ENCODE data around the gene BBX.
A peak's percentile ranks its signal among the peaks of the same experiment; 100 is the strongest.

The BBX gene

DNA sequence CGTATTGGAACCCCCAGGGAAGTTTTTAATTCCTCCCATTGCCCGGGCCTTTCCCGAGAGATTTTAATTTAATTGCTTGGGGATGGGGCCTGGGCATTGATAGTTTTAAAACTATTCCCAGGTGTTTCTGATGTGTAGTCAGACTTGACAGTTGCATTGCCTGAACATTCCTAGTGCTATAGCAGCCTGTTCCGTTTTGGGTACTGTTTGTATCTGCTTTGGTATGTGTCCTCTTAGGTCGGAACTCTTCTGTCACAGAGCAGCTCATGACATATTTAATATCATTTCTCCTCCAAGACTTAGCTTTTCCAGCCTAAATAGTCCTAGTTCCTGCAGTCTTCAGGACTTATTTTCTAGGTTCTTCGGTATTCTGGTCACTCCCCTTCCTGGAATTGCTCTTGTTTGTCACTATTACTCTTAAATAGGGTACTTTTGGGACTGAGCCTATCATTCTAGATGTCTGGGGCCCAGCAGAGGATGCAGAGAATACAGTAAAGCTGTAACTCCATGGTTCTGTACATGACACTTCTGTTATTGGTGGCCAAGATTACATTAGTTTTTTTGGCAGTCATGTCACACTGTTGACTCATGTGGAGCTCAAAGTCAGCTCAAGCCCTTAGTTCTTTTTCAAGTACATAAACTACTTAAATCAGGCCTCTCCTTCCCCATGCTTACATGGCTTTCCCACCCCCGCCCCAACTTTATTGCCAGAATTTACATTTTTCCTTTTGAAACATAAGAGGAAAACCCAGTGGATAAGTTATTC lies 81.5 kb downstream of the BBX start:
- ATAC-seq: peak in 1 of 2 donors; percentile 27

DNA sequence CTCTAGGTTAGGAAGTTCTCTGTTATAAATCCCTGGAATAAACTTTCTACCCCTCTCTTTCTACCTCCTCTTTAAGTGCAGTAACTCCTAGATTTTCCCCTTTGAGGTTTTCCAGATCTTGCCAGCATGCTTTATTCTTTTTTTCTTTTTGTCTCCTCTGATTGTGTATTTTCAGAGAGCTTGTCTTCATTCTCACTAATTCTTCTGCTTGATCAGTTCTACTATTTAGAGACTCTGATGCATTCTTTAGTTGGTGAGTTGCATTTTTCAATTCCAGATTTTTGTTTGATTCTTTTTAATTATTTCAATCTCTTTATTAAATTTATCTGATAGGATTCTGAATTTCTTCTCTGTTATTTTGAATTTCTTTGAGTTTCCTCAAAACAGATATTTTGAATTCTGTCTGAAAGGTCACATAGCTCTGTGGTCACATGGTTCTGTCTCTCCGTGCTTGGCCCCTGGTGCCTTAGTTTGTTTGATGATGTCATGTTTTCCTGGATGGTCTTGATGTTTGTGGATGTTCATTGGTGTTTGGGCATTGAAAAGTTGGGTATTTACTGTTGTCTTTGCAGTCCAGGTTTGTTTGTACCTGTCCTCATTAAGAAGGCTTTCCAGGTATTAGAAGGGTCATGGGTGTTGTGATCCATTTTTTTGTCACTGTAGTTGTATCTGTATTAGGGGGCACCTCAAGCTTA lies 89.2 kb downstream of the BBX start:
- no peak for ATAC-seq

DNA sequence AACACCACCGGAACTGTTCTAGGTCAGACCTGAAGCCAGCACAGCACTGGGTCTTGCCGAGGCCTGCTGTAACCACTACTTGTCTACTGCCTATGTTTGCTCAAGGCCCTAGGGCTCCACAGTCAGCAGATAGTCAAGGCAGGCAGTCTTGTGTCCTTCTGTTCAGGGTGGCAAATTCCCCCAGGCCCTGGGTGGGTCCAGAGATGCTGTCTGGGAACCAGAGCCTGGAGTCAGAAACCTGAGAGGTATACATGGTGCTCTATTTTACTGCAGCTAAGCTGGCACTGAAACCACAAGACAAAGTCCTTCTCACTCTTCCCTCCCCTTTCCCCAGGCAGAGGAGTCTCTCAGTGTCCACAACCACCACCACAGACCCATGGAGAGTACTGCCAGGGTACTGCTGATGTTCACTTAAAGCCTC lies 89.9 kb downstream of the BBX start:
- no peak for ATAC-seq

DNA sequence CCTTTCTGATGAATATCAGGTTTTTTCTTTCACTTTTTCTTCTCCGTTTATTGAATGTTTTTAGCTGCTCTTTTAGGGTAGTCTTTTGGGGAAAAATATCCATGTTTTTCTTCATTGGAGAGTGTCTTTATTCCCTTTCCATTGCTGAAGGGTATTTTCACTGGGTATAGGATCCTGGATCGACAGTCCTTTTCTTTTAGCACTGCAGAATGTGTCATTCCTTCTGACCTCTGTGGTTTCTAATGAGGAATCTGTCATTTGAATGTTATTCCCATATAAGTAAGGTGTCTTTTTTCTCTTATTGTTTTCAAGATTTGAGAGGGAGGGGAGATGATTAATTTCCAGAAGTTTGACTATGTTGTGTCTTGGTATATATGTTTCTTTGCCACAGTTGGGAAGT lies 96.8 kb downstream of the BBX start:
- no peak for ATAC-seq

DNA sequence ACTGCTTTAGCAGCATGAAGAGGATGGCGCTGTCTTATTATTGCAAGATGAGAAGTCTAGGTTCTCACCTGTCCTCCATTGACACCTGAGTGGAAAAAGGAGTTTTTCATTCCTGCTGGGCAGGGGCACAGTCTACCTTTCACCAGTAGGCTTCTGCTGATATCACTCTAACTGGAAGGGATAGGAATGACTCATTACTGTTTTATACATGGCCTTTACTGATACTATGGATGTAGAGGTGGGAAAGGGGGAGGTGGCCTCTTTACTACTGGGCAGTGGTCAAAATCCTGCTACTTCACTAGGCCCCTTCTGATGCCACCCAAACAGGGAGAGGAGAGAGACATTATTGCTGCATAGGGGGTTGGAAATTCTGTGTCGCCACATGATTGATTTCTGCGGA lies 97.8 kb downstream of the BBX start:
- ATAC-seq: no peak

DNA sequence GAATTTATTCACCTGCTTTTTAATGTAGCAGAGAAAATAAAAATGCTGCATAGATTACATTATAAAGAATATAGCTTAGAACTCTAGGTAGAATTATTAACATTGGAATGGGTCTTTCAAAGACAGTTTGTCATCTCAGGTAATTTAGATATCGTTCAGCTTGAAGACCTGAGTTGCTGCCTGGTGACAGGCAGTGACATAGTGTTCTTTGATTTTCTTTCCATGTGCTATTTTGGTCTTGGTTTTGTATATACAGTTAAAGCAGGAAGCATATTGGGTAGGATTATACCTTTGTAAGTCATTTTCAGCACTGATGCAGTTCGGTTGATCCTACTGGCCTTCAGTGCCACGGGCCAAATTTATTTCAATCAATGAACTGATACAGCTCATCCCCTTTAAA lies 98.7 kb downstream of the BBX start:
- no peak for ATAC-seq

DNA sequence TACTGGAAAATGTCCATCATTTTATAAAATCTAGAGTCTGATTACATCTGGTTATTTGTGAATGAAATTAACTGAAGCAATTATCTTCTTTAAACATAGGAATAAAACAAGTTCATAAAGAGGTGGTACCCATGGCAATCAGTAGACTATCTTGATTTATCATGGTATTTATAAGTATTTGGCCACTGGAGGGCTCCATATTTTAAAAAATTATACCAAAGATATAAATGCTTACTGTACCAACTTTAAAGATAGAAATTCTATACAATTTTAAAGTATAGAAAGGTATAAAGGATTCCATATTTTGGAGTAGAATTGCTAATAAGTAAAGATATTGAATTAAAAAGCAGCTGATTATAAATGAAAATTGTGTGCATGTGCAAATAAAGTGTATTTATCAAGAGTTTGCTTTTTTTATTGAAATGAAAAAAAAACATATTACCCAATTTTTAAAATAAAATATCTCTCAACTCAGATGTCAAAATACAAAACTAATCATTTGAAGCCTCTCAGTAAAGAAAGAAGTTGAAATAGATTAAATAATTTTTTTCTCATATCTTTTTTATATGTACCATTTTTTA lies 105.3 kb downstream of the BBX start:
- no peak for ATAC-seq

DNA sequence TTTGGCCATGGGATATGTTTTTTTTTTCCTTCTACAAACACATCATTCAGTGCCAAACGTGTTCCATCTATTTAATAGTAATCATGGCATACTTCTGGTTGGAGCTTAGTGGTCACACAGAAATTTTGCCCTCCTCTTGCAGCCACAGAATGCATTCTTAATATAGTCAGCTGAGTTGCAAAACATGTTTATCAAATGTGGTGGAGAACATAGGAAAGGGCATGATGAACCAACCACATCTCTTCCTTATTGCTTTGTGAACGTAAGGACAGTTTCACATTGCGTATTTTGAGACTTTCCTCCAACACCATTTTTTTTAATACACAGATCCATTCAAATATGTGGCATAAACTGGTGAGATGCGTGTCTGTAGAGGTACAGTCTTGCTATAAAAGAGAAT lies 106.8 kb downstream of the BBX start:
- no peak for ATAC-seq

DNA sequence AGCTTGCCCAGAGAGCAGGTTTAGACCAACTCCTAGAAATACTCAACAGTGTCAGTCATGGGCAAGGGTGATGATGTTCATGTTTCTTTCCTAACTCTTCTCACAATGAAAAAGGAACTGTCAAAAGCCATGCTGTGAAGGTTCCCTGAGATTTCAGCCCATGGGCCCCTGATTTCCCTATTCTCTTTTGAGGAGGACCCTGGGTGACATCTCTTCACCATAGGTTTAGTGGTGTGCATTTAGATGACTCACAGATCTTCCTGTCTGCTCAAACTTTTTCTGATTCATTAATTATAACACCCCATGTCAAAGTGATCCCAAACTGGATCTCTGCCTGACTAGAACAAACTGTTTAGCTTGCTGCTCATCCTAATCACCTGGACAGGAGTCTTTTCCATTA lies 108.0 kb downstream of the BBX start:
- ATAC-seq: peak in 1 of 2 donors; percentile 53

DNA sequence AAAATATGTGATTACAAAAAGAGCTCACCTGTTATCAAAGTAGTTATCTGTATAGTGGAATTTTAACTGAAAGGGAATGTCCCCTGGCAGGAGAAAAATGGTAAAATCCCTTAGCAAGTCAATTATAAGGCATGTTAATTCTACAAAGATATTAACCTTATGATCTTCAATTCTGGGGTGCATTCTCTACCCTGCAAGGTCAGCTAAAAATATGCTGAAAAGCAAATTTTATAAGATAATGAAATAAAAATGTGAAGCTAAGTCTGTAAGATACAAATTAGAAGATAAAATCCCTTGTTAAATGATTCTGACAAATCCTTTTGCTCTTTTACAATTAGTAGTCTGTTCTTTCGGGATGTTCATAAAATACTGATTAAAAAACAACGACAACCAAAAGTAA lies 109.8 kb downstream of the BBX start:
- ATAC-seq: no peak

DNA sequence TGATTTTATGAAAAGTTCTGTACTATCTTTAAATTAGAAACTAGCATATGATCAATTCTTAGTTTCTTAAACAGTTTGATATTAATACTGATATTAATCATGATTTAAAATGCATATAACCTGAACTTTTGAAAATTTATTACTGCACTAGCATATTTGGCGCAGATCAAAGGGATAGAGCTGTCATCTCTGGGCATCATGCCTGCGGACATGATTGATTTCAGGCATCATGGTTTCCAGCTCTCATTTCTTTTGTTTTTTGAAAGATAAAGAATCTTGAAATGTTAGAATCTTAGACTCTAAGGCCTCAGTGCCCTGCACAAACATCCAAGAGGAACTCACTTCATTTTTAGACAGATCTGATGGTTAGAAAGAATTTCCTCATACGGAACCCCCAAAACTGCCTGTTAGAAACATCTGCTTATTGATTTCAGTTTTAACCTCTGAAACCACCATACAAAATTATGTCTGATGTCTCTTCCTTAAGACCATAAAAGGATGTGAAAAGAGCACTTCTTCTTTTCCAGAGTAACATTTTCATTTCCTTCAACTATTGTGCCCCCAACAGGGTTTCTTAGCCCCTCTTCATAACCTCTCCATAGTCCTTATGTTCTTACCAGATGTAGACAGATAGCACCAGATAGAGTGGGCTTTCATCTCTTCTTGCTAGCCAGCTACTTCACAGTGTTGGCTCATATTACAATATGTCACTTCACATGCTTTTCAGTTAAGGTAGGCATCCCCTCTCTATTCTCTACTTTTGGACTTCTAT lies 110.8 kb downstream of the BBX start:
- ATAC-seq: peak in 1 of 2 donors; percentile 17

DNA sequence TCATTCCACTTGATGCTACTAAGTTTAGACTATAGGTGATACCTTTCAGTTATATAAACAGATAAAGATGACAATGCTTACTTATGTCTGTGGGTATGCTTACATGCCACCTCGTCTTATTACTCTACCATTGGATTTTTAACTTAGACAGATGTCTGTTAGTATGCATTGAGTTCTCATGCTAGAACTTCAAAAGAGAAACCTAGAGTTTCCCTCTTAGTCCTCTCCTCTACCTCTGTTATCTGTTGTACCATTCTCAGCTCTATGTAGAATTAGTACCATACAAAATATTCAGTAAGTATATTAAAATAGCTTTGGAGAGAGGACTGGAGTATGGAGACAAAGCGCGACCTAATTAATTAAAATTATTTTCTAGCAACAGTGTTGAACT lies 111.3 kb downstream of the BBX start:
- ATAC-seq: no peak

DNA sequence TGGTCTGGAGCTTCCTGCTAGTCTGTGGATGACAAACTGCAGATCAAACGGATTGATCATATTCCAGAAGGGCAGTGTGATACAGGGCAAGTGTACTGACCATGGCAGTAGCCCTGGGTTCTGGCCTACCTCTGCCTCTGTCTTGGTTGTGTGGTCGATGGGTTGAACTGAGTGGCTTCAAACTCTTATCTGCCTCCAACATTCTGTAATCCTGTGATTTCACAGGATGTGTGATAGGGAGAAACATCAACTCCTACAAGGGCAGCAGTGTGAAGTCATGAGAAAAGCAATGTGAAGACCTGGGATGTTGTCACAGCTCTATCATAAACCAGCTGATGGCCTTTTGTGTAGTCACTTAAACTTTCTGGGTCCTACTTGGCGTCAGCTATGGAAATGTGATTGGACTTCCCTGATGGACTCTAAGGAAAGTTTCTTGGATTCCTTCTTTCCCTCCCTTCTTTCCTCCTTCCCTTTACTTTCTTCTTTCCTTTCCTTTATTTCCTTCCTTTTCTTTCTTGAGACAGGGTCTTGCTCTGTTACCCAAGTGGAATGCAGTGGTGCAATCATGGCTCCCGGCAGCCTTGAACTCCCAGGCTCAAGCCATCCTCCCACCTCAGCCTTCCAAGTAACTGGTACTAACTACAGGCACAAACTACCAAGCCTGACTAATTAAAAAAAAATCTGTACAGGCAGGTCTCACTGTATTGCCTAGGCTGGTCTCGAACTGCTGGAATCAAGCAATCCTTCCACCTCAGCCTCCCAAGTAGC lies 114.8 kb downstream of the BBX start:
- ATAC-seq: no peak

DNA sequence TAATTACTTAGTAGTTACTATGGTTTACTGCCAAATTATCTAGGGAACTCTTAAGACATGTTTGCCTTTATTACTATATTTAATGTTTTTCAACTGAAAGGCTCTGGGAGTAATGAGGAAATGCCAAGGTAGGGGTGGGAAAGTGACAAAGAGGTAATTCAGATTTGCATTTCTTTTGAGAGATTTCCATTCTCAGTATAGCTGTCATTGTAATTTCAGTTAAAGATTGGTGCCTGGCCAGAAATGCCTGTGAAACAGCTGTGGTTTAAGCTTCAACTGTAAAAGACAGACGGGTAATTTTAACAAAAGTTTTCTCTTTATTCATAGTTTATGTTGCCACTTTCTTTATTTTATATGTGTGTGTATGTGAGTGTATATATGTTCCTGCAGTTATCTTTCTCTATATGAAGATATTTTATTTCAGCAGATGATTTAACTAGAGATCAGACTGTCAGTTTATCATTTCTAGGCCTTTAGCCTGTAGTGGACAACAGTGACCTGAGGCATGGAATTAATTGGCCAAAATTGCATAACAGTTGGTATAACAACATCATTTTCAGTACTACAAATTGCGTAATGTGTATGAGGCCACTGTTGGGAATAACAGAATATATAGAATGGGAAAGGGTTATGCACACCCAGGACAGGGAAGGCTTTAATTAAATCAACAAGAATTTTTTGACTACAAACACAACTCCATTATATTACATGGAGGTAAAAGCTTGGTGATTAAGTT lies 119.0 kb downstream of the BBX start:
- ATAC-seq: no peak

DNA sequence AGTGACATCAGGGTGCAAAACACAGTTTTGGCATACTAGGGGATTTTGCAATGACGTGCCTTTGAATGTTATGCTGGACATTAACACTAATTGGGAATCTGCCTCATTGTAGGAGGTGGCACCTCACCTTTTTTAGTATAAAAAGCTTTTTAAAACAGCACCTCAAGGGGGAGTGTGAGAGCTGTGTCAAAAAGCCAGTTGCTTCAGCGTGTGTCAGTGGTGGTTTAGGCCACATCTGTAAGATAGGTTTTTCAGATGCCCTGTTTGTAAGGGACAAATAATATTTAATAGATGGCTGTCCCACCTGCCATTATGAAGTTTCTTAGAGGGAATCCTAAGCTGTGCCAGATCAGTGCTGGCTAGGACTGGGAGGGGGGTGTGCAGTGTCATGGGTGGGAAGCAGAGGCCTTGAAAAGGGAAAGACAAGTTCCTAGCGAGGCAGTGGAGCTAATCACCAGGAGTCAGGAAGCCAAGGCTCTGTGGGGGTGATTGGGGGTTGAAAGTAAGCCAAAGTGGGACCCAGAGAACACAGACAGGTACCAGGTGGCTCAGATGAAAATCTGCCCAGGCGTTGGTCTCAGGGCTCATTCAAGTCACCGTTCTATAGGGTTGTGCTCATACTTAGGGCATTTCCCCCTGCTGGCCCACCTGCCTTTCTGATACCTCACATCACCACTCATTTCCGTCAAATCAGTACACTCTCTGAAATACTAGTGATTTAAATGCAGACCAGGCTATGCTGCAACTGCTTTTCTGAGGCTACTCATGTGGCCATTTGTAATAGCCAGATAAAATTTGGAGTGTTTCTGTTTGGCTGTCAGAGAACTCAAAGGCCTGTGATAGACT lies 120.5 kb downstream of the BBX start:
- peak in 1 of 2 donors; percentile 9 for ATAC-seq

DNA sequence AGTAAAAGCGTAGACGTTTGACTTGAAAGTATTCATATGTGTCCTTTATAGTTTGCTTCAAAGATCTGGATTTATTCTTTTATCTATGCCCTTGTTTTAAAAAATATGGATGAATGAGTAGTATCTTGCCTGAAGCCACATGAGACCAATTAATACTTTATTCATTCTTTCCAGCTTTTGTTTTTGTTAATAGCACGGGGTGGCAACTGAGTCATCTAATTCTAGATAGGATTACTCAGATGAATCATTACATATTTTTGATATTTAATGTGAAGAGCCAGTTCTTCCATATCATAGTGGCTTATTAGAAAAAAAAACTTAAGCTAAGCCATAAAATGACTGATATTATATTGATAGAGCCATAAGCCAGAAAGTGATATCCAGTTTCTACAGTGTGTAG lies 121.9 kb downstream of the BBX start:
- peak; percentile 68 to 70 for ATAC-seq

DNA sequence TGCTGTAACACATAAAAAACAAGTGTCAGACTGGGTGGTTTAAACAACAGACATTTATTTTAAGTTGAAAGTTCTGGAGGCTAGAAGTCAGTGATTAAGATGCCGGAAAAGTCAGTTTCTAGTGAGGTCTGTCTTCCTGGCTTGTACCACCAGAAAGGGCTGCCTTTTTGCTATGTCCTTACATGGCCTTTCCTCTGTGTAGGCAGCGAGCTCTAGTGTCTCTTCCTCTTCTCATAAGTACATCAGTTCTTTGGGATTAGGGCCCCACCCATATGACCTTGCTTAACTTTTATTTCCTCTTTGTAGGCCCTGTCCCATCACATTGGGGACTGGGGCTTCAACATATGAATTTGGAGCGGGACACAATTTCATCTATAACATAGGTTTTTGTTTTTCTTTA lies 128.0 kb downstream of the BBX start:
- no peak for ATAC-seq

DNA sequence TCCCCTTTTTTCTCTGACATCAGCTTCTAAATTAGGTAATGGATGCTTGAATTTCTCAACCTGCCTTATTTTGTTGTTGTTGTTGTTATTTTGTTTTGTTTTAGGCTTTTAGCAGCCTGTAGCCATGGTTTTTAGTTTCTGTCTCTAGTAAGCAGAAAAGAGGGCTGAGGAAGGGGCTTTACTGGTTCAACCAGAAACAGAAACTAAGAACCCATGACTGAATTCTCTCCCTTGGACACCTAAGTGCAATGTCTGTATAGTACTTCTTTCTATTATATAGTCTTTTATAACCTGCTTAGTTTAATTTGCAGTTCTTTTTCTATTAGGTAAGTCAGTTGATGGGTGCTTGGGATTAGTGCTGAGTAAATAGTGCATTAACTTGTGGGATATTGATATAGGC lies 129.0 kb downstream of the BBX start:
- ATAC-seq: peak; percentile 46 to 53

DNA sequence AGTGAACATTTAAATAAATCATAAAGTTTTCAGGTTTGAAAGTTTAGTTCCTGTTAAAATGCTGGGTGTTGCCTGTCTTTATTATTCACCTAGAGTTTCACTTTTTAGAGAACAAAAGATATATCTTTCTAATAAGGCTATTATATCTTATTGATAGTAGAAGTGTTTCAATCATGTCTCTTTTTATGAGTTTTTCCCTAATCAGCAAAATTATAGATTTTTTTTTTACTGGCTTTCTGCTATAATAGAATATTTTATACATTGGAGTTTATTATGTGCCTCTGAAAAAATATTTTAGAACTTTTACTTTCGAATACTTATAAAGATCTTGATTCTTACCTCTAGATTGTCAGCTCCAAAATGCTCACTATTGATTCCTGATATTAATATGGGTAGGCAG lies 131.5 kb downstream of the BBX start:
- no peak for ATAC-seq

DNA sequence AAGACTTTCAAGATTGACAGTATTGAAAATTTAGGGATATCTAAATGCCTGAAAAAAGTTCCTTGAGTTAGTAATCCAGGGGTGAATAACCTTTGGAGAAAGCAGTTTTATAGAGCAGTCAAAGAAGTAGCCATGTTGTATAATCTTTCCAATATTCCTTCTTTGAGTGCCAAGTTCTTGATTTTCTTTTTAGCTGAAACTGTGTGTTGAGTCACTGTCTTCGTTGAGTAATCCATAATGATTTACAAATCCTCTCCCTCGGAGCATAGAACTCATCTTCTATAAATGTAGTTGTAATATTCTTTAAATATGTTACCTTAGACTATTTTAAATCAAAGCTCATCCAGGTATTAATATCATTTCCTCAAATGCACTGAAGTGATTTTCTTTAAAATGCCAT lies 135.2 kb downstream of the BBX start:
- ATAC-seq: no peak
